GM12878 (cell line): Measurements from ENCODE around the gene DCC. TPM values are rescaled to one million over a fixed set of nuclear protein-coding genes. Genes with fewer than 3 reads are reported as not detected.

ENCODE experiments used
- ATAC-seq: fragments of 200-7000 bp; cut with Tn5 transposase; 3 replicates; pipeline ENCODE4 v1.9.1; 2020; ENCODE audit warnings: mild to moderate bottlenecking, moderate library complexity
- BruUV-seq: library from RNA; stranded (reverse); fragments of 400-500 nt; replicated peaks from 2 replicates; lab custom pipeline; 2021; lab: Mats Ljungman, UMichigan
- CTCF ChIA-PET: fragments of 300-600 bp; sonication (Branson Sonifier 250); formaldehyde crosslinking; extraction: SDS; loops from one replicate; lab custom pipeline; 2021; ENCODE audit warnings: inconsistent platforms; lab: Yijun Ruan, JAX
- POLR2A ChIA-PET: fragments of 350-600 bp; formaldehyde crosslinking; extraction: SDS; loops from one replicate; lab custom pipeline; 2021; ENCODE audit warnings: inconsistent platforms; lab: Charles Lee
- RAD21 ChIA-PET: fragments of 300-600 bp; sonication (Branson Sonifier 250); formaldehyde crosslinking; loops from one replicate; lab custom pipeline; 2023; ENCODE audit warnings: antibody characterized with exemption; ENCODE audit not compliant: unreplicated experiment; lab: Charles Lee
- SMC1A ChIA-PET: fragments of 300-600 bp; sonication (Branson Sonifier 250); formaldehyde crosslinking; loops from one replicate; lab custom pipeline; 2023; ENCODE audit not compliant: unreplicated experiment, uncharacterized antibody; lab: Charles Lee
- DNase-seq: peaks from one replicate; pipeline ENCODE4 v3.0.0-alpha.2; 2011; ENCODE audit warnings: low read depth, low spot score
- FAIRE-seq: peaks from 3 replicates; lab custom pipeline; 2011; peaks lifted over from hg19 to GRCh38; lab: Jason Lieb, UNC
- H2AFZ ChIP-seq: 2 replicates; pipeline ENCODE4 v1.6.0; 2011; ENCODE audit warnings: low read depth, low read length, control low read depth; ENCODE audit not compliant: control insufficient read depth
- H3K27ac ChIP-seq: 2 replicates; pipeline ENCODE4 v1.5.1; 2011; ENCODE audit warnings: control low read depth; ENCODE audit not compliant: control insufficient read depth, insufficient read depth
- H3K27me3 ChIP-seq, 2 experiments: replicated peaks in 1 of 2; 2 replicates each; pipeline versions ENCODE4 v1.6.0 to v1.6.1; 2011; ENCODE audit warnings: low read length in 1 of 2; ENCODE audit not compliant: control insufficient read depth in 2 of 2, insufficient read depth in 2 of 2
- H3K36me3 ChIP-seq, 2 experiments: 2 replicates each; pipeline ENCODE4 v1.5.1; 2011; ENCODE audit warnings: low read length in 1 of 2; ENCODE audit not compliant: control insufficient read depth in 2 of 2, insufficient read depth in 2 of 2
- H3K4me1 ChIP-seq: 2 replicates; pipeline ENCODE4 v1.6.1; 2011; ENCODE audit warnings: mild to moderate bottlenecking, low read length, moderate library complexity, mixed read lengths; ENCODE audit not compliant: control insufficient read depth, insufficient read depth
- H3K4me2 ChIP-seq: 2 replicates; pipeline ENCODE4 v1.6.0; 2011; ENCODE audit warnings: control low read depth; ENCODE audit not compliant: control insufficient read depth, insufficient read depth
- H3K4me3 ChIP-seq: fragments of 200-600 bp; sonication (generic); 2 replicates; pipeline ENCODE4 v1.5.1; 2016
- H3K79me2 ChIP-seq: 2 replicates; pipeline ENCODE4 v1.6.0; 2011; ENCODE audit warnings: low read length; ENCODE audit not compliant: control insufficient read depth, insufficient read depth
- H3K9ac ChIP-seq: 2 replicates; pipeline ENCODE4 v1.8.0; 2011; ENCODE audit warnings: low read length, control low read depth, mixed read lengths; ENCODE audit not compliant: control insufficient read depth, insufficient read depth
- H3K9me3 ChIP-seq: replicated peaks from 3 replicates; pipeline ENCODE4 v1.5.1; 2011; ENCODE audit warnings: mild to moderate bottlenecking, low read length; ENCODE audit not compliant: control insufficient read depth, insufficient read depth
- H4K20me1 ChIP-seq: 2 replicates; pipeline ENCODE4 v1.6.0; 2011; ENCODE audit not compliant: control insufficient read depth, insufficient read depth
- BHLHE40 ChIP-seq, 2 experiments: fragments of 450-650 bp in 1 of 2; IDR thresholded peaks; 2 replicates each; pipeline ENCODE4 v1.6.1; 2011 to 2017; ENCODE audit warnings: low read depth in 2 of 2, borderline replicate concordance in 1 of 2, improper control_type of control experiment in 1 of 2, low read length in 1 of 2, mild to moderate bottlenecking in 1 of 2
- E2F8 ChIP-seq: fragments of 450-650 bp; IDR thresholded peaks from 2 replicates; pipeline ENCODE4 v1.6.1; 2018; ENCODE audit warnings: mild to moderate bottlenecking, low read depth, moderate library complexity; ENCODE audit not compliant: partially characterized antibody
- HDGF ChIP-seq: fragments of 450-650 bp; IDR thresholded peaks from 2 replicates; pipeline ENCODE4 v1.6.1; 2016; ENCODE audit warnings: antibody characterized with exemption
- IRF3 ChIP-seq: fragments of 450-650 bp; IDR thresholded peaks from 2 replicates; pipeline ENCODE4 v1.6.1; 2014; ENCODE audit warnings: mild to moderate bottlenecking
- MLLT1 ChIP-seq: fragments of 450-650 bp; IDR thresholded peaks from 2 replicates; pipeline ENCODE4 v1.6.1; 2016; ENCODE audit warnings: mild to moderate bottlenecking
- NKRF ChIP-seq: fragments of 450-650 bp; conservative IDR thresholded peaks from 2 replicates; pipeline ENCODE4 v1.6.1; 2017; ENCODE audit warnings: mild to moderate bottlenecking, moderate library complexity
- PKNOX1 ChIP-seq: fragments of 450-650 bp; IDR thresholded peaks from 2 replicates; pipeline ENCODE4 v1.6.1; 2016; ENCODE audit warnings: mild to moderate bottlenecking
- PML ChIP-seq: IDR thresholded peaks from 2 replicates; pipeline ENCODE4 v1.6.1; 2012; ENCODE audit warnings: low read length, inconsistent platforms
- SMC3 ChIP-seq: IDR thresholded peaks from 2 replicates; pipeline ENCODE4 v1.6.1; 2011; ENCODE audit warnings: low read length, improper control_type of control experiment, borderline replicate concordance
- TCF7 ChIP-seq: IDR thresholded peaks from 2 replicates; pipeline ENCODE4 v1.6.1; 2014; ENCODE audit warnings: antibody characterized with exemption, borderline replicate concordance
- WGBS: methylation state at CpG from one replicate; pipeline ENCODE4 v1.1.6; 2016; ENCODE audit warnings: low lambda C conversion rate; ENCODE audit not compliant: insufficient replicate concordance, insufficient coverage; ENCODE audit errors: missing lambda C conversion rate; 5-methylcytosine and 5-hydroxymethylcytosine counted together
- in situ Hi-C: fragments of 300-500 bp; cut with MboI; formaldehyde crosslinking; loops from 9 replicates; pipeline ENCODE4 v1.14.3; 2018; ENCODE audit warnings: mixed read lengths
- intact Hi-C: fragments of 100-400 bp; cut with micrococcal nuclease; formaldehyde crosslinking; loops from one replicate; pipeline ENCODE4 v1.14.2; 2022; ENCODE audit not compliant: unreplicated experiment
- polyA plus RNA-seq, 11 experiments: library from polyadenylated mRNA; depleted of rRNA in 4 of 11; unstranded in 6 of 11; stranded (reverse) in 5 of 11; fragments of >200 nt; fragmentation: Nextera tagmentation in 4 of 11; fragmentation: Illumina TruSeq in 1 of 11; extraction: Ambion mirVana in 4 of 11; extraction: Trizol in 1 of 11; gene quantifications; 1 replicate in 1 of 11; 2 replicates in 10 of 11; pipeline versions ENCODE4 v1.2.1 to v1.2.3, GENCODE V29; 2011 to 2016; ENCODE audit warnings: inconsistent platforms in 2 of 11, missing spikeins in 2 of 11, low read depth in 1 of 11
- total RNA-seq, 4 experiments: library from RNA; depleted of rRNA in 3 of 4; stranded (reverse); fragments of >200 nt in 3 of 4; fragmentation: Illumina TruSeq in 1 of 4; extraction: Trizol in 1 of 4; gene quantifications; 2 replicates each; pipeline versions ENCODE4 v1.2.1 to v1.2.3, GENCODE V29; 2013 to 2021

The DCC gene
- total and polyA plus RNA-seq, 10 of the 15 experiments (the other 5 are each of a cell fraction or from before 2014, with no cell fraction given) = 0.01 TPM; not detected in 9

GRCh38 chr18:52489396-52490306 lies 149.7 kb downstream of the DCC start:
- FAIRE-seq (no peak), DNase-seq (no peak), ATAC-seq (no peak)
- ChIA-PET SMC1A (interaction anchor here (1.2 kb wide), 1 partner anchor 16 kb away, joined by 3 read pairs; no protein-coding TSS in a partner anchor), RAD21 (no interaction called here), CTCF (no interaction called here), POLR2A (no interaction called here)
- no peaks in the 10 kb centered on the region; the same call in 2 of the 3 replicates for H3K9me3 ChIP-seq
- H3K9ac ChIP-seq = no peak overlapping the region
- H3K4me2 ChIP-seq = no peak overlapping the region
- H4K20me1 ChIP-seq = no peaks in the 10 kb centered on the region
- no peak overlapping the region for H3K4me3 ChIP-seq
- in situ Hi-C loops (no loop called here), intact Hi-C loops (no loop called here)
- no peaks in the 10 kb centered on the region for H3K27me3 ChIP-seq
- no peaks in the 10 kb centered on the region for H3K4me1 ChIP-seq
- no peaks in the 10 kb centered on the region for H3K79me2 ChIP-seq
- H2AFZ ChIP-seq = no peak overlapping the region
- H3K27ac ChIP-seq = no peak overlapping the region
- BruUV-seq = no TSS peak
- 21% methylated on average over 4 of the region's 4 CpGs for WGBS
- H3K36me3 ChIP-seq = no peaks in the 10 kb centered on the region
- TF ChIP-seq TCF7 (no peak), HDGF (no peak), PML (no peak), IRF3 (no peak), SMC3 (no peak), E2F8 (no peak), NKRF (no peak), BHLHE40 (IDR thresholded peaks at IDR 0.05; ENCODE audit: borderline replicate concordance in 1 of 2, low read depth in 2 of 2, low read length in 1 of 2) (no peak), PKNOX1 (no peak), MLLT1 (no peak)
